Panc1 (cell line): Measurements from ENCODE around the gene HTRA2. TPM values are rescaled to one million over a fixed set of nuclear protein-coding genes. Genes with fewer than 3 reads are reported as not detected.

Experiments
- ATAC-seq: fragments of 200-7000 bp; cut with Tn5 transposase; 2 replicates; pipeline ENCODE4 v1.9.1; 2020; ENCODE audit warnings: mild to moderate bottlenecking, moderate library complexity
- BruUV-seq: library from RNA; stranded (reverse); fragments of 400-500 nt; replicated peaks from 2 replicates; lab custom pipeline; 2021; lab: Mats Ljungman, UMichigan
- CTCF ChIA-PET: fragments of 300-600 bp; sonication (Branson Sonifier 250); formaldehyde crosslinking; loops from one replicate; lab custom pipeline; 2022; ENCODE audit warnings: antibody characterized with exemption; lab: Charles Lee
- POLR2A ChIA-PET: fragments of 300-600 bp; sonication (Branson Sonifier 250); formaldehyde crosslinking; loops from one replicate; lab custom pipeline; 2022; ENCODE audit warnings: antibody characterized with exemption; lab: Charles Lee
- DNase-seq: peaks from one replicate; pipeline ENCODE4 v3.0.0-alpha.2; 2010; ENCODE audit warnings: low read depth, low spot score
- H3K27ac ChIP-seq: 2 replicates; pipeline ENCODE4 v1.5.1; 2011; ENCODE audit warnings: mild to moderate bottlenecking, low read length, inconsistent platforms
- H3K27me3 ChIP-seq: fragments of 200-500 bp; sonication (Bioruptor generic); 2 replicates; pipeline ENCODE4 v1.6.0; 2014; ENCODE audit warnings: low read length, inconsistent platforms; ENCODE audit not compliant: control insufficient read depth, insufficient read depth
- H3K36me3 ChIP-seq: fragments of 200-500 bp; sonication (Bioruptor generic); 2 replicates; pipeline ENCODE4 v1.5.1; 2014; ENCODE audit warnings: inconsistent platforms, mild to moderate bottlenecking, low read length, moderate library complexity; ENCODE audit not compliant: control insufficient read depth, insufficient read depth
- H3K4me1 ChIP-seq: 2 replicates; pipeline ENCODE4 v1.5.1; 2011; ENCODE audit warnings: inconsistent platforms, mild to moderate bottlenecking, low read length, moderate library complexity; ENCODE audit not compliant: control insufficient read depth, insufficient read depth
- H3K4me3 ChIP-seq, 2 experiments: 2 replicates each; pipeline ENCODE4 v1.5.1; 2011 to 2012; ENCODE audit warnings: low read depth in 2 of 2, low read length in 2 of 2, mild to moderate bottlenecking in 2 of 2, inconsistent platforms in 1 of 2, moderate library complexity in 1 of 2
- H3K9me3 ChIP-seq: fragments of 200-500 bp; sonication (Bioruptor generic); 2 replicates; pipeline ENCODE4 v1.5.1; 2014; ENCODE audit warnings: low read depth, mild to moderate bottlenecking, inconsistent platforms, low read length, moderate library complexity; ENCODE audit not compliant: control insufficient read depth, insufficient read depth
- POLR2AphosphoS5 ChIP-seq: IDR thresholded peaks from 2 replicates; pipeline ENCODE4 v1.6.1; 2012; ENCODE audit warnings: mild to moderate bottlenecking, low read depth, low read length, moderate library complexity
- SIN3A ChIP-seq: IDR thresholded peaks from 2 replicates; pipeline ENCODE4 v1.6.1; 2012; ENCODE audit warnings: low read depth, mild to moderate bottlenecking, low read length, moderate library complexity, borderline replicate concordance; ENCODE audit not compliant: insufficient read depth
- TCF7L2 ChIP-seq: IDR thresholded peaks from 2 replicates; pipeline ENCODE4 v1.6.1; 2011; ENCODE audit warnings: mild to moderate bottlenecking, low read depth, low read length, inconsistent platforms
- in situ Hi-C: cut with HindIII; loops from 2 replicates; pipeline ENCODE4 v1.10.0; 2016; ENCODE audit warnings: low sequenced_read_pairs, low pct_unique_long_range_greater_than_20kb
- intact Hi-C: fragments of 100-400 bp; cut with micrococcal nuclease; formaldehyde crosslinking; loops from one replicate; pipeline ENCODE4 v1.10.0; 2022; ENCODE audit not compliant: unreplicated experiment
- total RNA-seq: library from RNA; stranded (reverse); gene quantifications from one replicate; pipeline ENCODE4 v1.2.1, GENCODE V29; 2021; ENCODE audit not compliant: unreplicated experiment
- TF ChIP-seq, protein P1 (sequence below), 2 experiments: IDR thresholded peaks; 2 replicates each; pipeline ENCODE4 v1.6.1; 2011 to 2012; ENCODE audit warnings: low read depth in 2 of 2, control low read depth in 1 of 2, low read length in 1 of 2, mild to moderate bottlenecking in 1 of 2, moderate library complexity in 1 of 2; ENCODE audit not compliant: insufficient read depth in 1 of 2
- TF ChIP-seq, protein P2 (sequence below): fragments of 450-650 bp; IDR thresholded peaks from 2 replicates; pipeline ENCODE4 v1.5.1; 2017; ENCODE audit warnings: mild to moderate bottlenecking

HTRA2 gene
- total RNA-seq, 1 experiment from 2014 or later = 21.2 TPM

DNA sequence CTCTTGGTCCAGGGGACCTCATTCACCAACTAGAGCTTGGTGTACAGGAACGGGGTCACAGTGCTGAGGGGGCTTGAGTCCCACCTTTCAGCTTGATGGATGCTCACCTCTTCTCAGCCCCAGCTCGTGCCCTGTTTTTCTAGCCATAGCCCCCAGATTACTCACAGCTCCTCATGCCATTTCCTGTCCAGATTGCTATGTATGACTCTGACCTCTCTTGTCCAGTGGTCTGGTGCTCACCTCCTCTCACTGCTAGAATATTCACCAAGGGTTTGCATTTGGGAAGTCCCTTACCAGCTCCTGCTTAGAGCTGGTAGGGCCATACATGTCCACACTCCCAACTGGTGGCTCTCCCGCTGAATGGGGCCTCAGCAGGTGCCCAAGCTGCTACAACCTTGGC lies 36.2 kb upstream of the HTRA2 start:
- Histone ChIP-seq H3K4me3 (no peak overlapping the region), H3K4me1 (peaks cover 3% of the 10 kb centered on the region), H3K9me3 (no peaks in the 10 kb centered on the region), H3K27ac (no peak overlapping the region), H3K27me3 (no peaks in the 10 kb centered on the region), H3K36me3 (no peaks in the 10 kb centered on the region; the same call in 1 of the 2 replicates)
- POLR2A ChIA-PET = no interaction called here
- CTCF ChIA-PET = no interaction called here
- in situ Hi-C loops (no loop called here), intact Hi-C loops (no loop called here)
- no peak for ATAC-seq
- TF ChIP-seq, protein P1, sequence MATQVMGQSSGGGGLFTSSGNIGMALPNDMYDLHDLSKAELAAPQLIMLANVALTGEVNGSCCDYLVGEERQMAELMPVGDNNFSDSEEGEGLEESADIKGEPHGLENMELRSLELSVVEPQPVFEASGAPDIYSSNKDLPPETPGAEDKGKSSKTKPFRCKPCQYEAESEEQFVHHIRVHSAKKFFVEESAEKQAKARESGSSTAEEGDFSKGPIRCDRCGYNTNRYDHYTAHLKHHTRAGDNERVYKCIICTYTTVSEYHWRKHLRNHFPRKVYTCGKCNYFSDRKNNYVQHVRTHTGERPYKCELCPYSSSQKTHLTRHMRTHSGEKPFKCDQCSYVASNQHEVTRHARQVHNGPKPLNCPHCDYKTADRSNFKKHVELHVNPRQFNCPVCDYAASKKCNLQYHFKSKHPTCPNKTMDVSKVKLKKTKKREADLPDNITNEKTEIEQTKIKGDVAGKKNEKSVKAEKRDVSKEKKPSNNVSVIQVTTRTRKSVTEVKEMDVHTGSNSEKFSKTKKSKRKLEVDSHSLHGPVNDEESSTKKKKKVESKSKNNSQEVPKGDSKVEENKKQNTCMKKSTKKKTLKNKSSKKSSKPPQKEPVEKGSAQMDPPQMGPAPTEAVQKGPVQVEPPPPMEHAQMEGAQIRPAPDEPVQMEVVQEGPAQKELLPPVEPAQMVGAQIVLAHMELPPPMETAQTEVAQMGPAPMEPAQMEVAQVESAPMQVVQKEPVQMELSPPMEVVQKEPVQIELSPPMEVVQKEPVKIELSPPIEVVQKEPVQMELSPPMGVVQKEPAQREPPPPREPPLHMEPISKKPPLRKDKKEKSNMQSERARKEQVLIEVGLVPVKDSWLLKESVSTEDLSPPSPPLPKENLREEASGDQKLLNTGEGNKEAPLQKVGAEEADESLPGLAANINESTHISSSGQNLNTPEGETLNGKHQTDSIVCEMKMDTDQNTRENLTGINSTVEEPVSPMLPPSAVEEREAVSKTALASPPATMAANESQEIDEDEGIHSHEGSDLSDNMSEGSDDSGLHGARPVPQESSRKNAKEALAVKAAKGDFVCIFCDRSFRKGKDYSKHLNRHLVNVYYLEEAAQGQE (IDR thresholded peaks at IDR 0.05; ENCODE audit: insufficient read depth in 1 of 2, low read depth in 2 of 2, low read length in 1 of 2) = no peak
- TF ChIP-seq, protein P2, sequence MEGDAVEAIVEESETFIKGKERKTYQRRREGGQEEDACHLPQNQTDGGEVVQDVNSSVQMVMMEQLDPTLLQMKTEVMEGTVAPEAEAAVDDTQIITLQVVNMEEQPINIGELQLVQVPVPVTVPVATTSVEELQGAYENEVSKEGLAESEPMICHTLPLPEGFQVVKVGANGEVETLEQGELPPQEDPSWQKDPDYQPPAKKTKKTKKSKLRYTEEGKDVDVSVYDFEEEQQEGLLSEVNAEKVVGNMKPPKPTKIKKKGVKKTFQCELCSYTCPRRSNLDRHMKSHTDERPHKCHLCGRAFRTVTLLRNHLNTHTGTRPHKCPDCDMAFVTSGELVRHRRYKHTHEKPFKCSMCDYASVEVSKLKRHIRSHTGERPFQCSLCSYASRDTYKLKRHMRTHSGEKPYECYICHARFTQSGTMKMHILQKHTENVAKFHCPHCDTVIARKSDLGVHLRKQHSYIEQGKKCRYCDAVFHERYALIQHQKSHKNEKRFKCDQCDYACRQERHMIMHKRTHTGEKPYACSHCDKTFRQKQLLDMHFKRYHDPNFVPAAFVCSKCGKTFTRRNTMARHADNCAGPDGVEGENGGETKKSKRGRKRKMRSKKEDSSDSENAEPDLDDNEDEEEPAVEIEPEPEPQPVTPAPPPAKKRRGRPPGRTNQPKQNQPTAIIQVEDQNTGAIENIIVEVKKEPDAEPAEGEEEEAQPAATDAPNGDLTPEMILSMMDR = no peak
- TF ChIP-seq SIN3A (no peak), POLR2AphosphoS5 (no peak)
- DNase-seq = no peak
- BruUV-seq = no TSS peak

DNA sequence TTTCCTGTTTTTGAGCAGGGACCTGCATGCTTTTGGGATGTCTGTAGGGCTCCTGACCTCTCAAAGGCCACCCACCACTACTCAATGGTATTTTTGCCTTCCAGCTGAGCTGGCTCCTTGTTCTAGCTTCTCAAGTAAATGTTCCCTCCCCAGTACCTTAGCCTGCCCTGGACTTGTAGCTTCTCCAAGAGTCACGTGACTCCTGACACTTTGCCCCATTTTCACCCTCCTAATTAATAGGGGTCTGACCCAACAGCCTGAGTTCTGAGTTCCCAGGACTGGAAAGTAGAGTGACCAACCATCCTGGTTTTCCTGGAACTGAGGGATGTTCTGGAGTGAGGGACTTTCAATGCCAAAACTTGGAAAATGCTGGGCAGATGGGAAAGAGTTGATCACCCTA lies 34.3 kb upstream of the HTRA2 start:
- Histone ChIP-seq H3K9me3 (no peaks in the 10 kb centered on the region), H3K36me3 (no peaks in the 10 kb centered on the region; the same call in 1 of the 2 replicates), H3K27me3 (no peaks in the 10 kb centered on the region), H3K4me3 (no peak overlapping the region), H3K27ac (no peak overlapping the region), H3K4me1 (peaks cover 15% of the 10 kb centered on the region)
- BruUV-seq = no TSS peak
- in situ Hi-C loops (no loop called here), intact Hi-C loops (no loop called here)
- no peak for ATAC-seq
- DNase-seq = no peak
- CTCF ChIA-PET = no interaction called here
- POLR2A ChIA-PET = no interaction called here
- TF ChIP-seq SIN3A = no peak
- TF ChIP-seq TCF7L2 = no peak
- TF ChIP-seq, protein P1 (IDR thresholded peaks at IDR 0.05; ENCODE audit: insufficient read depth in 1 of 2, low read depth in 2 of 2, low read length in 1 of 2) = no peak
- no peak for TF ChIP-seq POLR2AphosphoS5
- TF ChIP-seq, protein P2 = no peak
